ENCODE results near the gene KCNQ4.

KCNQ4 gene

GRCh38 chr1:40796939-40797667 is 13.5 kb downstream of the KCNQ4 start:
- no peak for DNase-seq

GRCh38 chr1:40797668-40798010 is 14.1 kb downstream of the KCNQ4 start:
- DNase-seq = no peak

GRCh38 chr1:40798366-40799281 is 15.0 kb downstream of the KCNQ4 start:
- DNase-seq = peak in 1 of 2 experiments; percentile 20

- no peak for DNase-seq
Measured at GRCh38 chr1:40799351-40799867, 15.8 kb downstream of the KCNQ4 start.

- no peak for DNase-seq
Measured at GRCh38 chr1:40801742-40802077, 18.1 kb downstream of the KCNQ4 start.

- no peak for DNase-seq
Measured at GRCh38 chr1:40802078-40802741, 18.6 kb downstream of the KCNQ4 start.

- no peak for DNase-seq
Measured at GRCh38 chr1:40802742-40803113, 19.1 kb downstream of the KCNQ4 start.

- no peak for DNase-seq
Measured at GRCh38 chr1:40803447-40803846, 19.9 kb downstream of the KCNQ4 start.

GRCh38 chr1:40803902-40804301 is 20.3 kb downstream of the KCNQ4 start:
- no peak for DNase-seq

- DNase-seq = no peak
Measured at GRCh38 chr1:40806240-40806639, 22.7 kb downstream of the KCNQ4 start.

- no peak for DNase-seq
Measured at GRCh38 chr1:40806731-40807695, 23.4 kb downstream of the KCNQ4 start.

- no peak for DNase-seq
Measured at GRCh38 chr1:40808002-40808401, 24.4 kb downstream of the KCNQ4 start.

- no peak for DNase-seq
Measured at GRCh38 chr1:40808444-40808843, 24.9 kb downstream of the KCNQ4 start.

GRCh38 chr1:40808909-40809308 is 25.3 kb downstream of the KCNQ4 start:
- no peak for DNase-seq

GRCh38 chr1:40810927-40811326 is 27.3 kb downstream of the KCNQ4 start:
- no peak for DNase-seq

- no peak for DNase-seq
Measured at GRCh38 chr1:40815420-40815819, 31.8 kb downstream of the KCNQ4 start.

- DNase-seq = no peak
Measured at GRCh38 chr1:40817791-40818263, 34.2 kb downstream of the KCNQ4 start.

- DNase-seq = no peak
Measured at GRCh38 chr1:40818264-40818961, 34.8 kb downstream of the KCNQ4 start.

GRCh38 chr1:40819101-40819500 is 35.5 kb downstream of the KCNQ4 start:
- no peak for DNase-seq

- peak; percentile 34 to 48 for DNase-seq
Measured at GRCh38 chr1:40820251-40820797, 36.7 kb downstream of the KCNQ4 start.
